HG03432 (cell line): ENCODE data around the gene SSC5D.
"Not testable (repeated sequence)": the region's sequence is repeated elsewhere in the genome, so short reads cannot be mapped to it uniquely, and the experiment has no call there.

Source experiments
- ATAC-seq: cut with Tn5 transposase; IDR thresholded peaks from one replicate; pipeline ENCODE4 v1.9.1; 2021; ENCODE audit warnings: mild to moderate bottlenecking, moderate library complexity; ENCODE audit not compliant: unreplicated experiment

The SSC5D gene

DNA sequence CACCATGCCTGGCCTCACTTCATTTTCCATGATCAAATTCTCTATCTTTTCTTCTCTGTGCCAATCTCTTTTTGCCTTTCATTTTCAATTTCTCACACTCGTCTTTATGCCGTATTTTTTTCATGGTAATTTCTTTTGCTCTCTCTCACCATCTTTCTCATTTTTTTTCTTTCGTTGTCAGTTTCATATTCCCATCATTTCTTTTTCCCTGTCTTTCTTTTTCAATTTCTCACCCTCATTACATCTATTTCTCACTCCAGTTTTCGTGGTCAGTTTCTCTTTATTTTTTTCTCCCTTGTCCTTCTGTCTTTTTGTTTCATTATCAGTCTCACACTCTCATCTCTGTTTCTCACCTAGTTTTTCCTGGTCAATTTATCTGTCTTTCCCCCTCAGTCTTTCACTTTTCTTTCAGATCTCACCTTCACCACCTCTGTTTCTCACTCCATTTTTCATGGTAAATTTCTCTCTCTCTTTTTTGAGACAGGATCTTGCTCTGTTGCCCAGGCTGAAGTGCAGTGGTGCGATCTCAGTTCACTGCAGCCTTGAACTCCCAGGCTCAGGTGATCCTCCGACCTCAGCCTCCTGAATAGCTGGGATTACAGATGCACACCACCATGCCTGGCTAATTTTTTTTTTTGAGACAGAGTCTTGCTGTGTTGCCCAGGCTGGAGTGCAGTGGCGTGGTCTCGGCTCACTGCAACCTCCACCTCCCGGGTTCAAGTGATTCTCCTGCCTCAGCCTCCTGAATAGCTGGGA, 14.1 kb downstream of the SSC5D start:
- no peak for ATAC-seq

DNA sequence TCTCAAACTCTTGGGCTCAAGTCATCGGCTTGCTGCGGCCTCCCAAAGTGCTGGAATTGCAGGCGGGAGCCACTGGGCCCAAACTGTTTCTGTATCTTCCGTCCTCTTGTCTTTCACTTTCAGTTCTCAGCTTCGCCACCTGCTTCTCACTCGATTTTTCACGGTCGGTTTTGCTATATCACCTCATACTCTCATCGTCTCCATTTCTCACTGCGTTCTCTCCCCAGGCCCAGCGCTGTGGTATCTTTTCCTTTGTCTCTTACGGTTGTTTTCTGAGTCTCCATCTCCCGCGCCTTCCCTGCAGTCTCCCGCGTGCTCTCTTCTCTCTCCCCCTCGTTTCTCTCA, 14.9 kb downstream of the SSC5D start:
- no peak for ATAC-seq

DNA sequence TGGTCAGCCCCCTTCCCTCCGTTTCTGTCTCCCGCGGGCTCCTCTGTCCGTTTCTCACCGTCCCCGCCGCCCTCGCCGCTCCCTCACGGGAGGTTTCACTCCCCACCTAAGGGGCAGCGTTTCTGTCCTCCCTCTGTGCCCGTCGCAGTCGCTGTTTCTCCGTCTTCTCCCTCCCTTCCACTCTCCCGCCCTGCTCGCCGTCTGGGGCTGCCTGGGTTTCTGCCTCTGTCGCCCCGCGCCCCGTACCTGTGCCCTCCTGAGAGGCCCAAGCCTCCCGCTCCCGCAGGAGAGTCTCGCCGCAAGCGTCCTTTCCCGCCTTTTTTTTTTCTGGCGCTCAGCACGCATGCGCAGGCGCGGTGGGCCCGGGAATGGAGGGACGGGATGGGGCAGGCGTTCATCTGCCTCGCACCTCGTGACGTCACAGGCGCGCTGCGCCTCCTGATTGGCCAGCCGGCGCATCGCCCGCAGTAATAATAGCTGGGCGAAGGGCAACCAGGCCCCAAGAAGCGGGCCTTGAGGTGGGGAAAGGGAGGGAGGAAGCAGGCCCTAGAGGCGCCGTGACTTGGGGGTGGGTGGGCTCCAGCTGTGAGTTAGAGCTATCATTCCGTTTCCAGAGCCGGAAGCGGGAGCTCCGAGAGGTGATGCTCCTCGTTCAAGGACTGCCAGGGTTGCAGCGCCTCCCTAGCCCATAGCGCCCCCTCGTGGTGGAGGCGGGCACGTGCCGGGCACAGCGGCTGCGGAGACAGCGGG, 15.4 kb downstream of the SSC5D start:
- peak; percentile 94 for ATAC-seq

DNA sequence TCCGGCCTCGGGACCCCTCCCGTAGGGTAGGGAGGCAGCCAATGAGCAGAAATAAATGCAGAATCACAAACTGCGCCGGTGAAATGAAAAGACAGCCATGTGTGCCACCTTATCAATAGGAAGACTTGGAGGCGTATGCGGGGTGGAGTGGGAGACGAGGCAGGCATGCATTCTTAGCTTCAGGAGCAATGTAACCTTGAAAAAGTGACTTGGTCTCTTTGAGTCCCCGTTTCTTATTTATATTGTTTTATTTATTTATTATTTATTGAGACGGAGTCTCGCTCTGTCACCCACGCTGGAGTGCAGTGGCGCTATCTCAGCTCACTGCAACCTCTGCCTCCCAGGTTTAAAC, 16.0 kb downstream of the SSC5D start:
- ATAC-seq, result peak; percentile 13

DNA sequence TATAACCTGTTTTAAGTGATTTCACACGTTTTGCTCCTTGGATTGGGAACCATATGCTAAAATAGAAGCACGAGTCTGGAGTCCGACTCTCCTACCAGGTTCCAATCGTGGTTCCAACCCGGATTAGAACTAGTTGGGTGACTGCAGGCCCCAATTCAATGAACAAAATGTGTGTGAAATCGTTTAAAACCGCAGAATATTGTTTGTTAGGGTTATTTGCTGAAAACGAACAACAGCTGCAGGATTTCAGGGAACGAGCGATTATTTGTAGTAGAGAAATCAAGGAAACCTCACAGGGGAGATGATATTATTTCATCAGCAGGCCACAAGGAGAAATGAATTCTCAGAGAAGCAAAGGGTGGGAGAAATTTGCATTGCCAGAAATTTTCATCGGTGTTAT, 16.7 kb downstream of the SSC5D start:
- no peak for ATAC-seq

DNA sequence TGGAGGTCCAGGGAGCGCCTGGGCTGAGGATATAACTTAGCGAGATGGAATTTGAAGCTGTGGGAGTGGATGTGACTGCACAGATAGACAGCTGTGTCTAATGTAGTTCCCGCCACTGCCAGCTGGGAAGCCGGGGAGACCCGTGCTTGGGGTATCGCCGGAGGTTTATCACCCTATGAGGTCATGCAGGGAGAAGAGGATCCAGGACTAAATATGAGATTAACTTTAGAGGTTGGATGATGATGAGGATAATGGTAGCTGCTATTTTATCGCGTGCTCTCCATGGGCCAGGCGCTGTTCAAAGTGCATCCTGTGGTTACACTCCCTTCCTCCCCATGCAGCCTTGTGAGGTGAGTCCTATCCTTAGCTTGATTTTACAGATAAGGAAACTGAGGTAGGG, 19.9 kb downstream of the SSC5D start:
- ATAC-seq, result no peak

DNA sequence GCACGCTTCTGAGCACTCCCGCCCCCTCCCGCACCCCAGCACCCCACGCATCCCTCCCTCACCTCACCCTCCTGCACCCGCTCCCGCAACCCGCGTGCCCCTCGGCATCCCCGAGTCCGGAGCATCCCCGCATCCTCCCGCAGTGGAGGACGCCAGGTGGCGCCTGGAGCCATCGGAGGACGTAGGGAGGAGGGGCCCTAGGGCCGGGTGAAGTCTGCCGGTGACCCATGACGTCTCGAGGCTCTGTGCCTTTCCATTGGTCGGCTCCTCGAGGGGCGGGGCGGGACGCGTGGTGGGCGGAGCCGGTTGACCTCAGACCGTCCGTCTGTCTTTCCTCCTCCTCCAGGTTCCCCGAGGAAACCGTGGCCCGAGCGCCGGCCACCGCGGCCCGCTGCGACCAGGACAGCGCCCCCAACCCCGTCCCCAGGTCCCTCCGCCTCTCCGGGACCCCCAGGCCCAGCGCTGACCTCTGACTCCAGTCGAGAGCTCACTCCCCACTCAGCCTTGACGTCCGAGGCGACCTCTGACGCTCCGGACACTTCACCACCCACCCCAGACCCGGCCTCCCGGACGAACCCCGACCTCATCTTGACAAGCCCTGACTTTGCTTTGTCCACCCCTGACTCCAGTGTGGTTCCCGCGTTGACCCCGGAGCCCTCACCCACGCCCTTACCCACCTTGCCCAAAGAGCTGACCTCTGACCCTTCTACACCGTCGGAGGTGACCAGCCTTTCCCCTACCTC, 28.8 kb downstream of the SSC5D start:
- peak; percentile 96 for ATAC-seq

DNA sequence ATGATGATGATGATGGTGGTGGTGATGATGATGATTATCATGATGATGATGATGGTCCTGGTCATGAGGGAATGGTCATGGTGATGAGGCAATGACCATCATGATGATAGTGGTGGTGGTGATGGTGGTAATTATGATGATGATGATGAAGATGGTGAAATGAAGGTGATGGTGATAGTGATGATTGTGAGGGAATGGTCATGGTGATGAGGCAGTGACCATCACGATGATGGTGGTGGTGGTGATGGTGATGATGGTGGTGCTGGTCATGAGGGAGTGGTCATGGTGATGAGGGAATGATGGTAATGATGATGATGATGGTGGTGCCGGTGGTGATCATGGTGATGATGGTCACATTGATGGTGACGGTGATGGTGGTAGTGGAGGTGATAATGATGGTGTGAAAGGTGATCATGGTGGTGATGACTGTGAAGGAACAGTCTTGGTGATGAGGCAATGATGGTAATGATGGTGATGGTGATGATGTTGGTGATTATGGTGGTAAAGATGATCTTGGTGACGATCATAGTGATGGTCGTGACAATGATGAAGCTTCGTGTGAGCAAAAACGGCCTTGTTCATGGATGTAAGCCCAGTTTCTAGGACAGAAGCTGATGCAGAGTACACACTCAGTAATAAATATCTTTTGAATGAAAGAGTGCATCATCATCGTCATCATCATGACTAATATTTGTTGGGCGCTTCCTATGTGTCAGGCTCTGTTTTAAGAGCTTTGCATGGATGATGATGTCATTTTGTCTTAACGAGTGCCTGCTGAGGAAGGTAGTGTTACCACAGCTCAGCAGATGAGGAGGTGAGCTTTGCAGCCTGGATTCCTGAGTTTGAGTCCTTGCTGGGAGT, 31.4 kb downstream of the SSC5D start:
- no peak for ATAC-seq

DNA sequence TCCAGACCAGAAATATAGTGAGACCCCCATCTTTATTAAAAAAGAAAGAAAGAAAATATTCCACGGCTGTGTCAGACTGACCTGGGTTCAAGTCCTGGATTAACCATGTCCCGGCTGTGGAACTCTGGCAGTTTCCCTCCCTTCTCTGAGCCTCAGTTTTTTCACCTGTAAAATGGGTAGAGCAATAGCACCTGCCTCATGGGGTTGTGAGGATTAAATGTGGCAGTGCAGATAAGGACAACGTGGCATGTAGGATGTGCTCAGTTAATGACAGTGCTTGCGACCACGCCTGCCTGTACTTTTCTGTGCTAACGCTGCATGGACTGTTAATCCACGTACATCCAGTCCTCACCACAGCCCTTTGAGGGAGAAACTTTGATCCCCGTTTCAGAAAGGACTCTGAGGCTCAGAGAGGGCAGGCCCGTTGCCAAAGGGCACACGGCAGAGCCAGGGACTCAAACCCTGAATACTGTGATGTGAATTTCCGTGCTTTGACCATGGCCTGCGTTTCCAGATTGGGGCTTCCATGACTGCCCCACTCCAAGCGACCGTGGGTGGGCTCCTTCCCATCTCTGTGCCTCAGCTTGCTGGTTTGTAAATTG, 32.6 kb downstream of the SSC5D start:
- no peak for ATAC-seq

DNA sequence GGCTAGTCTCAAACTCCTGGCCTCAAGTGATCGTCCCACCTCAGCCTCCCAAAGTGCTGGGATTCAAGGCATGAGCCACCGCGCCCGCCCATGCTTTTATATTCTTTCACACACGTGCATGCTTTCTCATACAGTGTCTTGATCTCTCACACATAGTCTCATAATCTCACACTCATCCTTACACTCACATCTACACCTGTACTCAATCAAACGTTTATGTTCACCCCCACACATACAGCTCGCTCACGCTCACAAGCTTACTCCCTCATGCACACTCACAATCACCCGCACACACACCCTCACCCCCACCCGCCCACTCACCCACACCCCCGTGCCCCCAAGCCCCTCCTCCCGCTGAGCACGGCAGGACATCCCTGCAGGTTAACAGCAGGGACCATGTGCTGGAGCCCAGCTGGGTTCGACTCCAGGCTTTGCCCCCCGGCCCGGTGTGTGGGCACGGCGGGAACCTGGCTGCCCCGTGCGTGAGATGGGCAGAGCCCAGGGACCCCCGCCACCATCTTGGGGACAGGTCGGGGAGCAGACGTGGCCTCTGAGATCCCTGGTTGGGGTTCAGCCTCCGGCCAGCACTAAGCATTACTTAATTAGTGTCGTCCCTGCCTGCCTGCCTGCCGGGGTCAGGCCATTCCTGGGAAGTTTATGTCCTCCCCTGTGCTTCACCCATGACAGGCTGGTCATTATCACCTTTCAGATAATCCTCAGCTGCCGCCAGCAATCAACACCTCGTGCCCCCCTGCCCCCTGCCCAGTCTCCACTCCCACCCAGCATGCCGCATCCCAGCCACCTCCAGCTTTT, 37.3 kb downstream of the SSC5D start:
- no peak for ATAC-seq

DNA sequence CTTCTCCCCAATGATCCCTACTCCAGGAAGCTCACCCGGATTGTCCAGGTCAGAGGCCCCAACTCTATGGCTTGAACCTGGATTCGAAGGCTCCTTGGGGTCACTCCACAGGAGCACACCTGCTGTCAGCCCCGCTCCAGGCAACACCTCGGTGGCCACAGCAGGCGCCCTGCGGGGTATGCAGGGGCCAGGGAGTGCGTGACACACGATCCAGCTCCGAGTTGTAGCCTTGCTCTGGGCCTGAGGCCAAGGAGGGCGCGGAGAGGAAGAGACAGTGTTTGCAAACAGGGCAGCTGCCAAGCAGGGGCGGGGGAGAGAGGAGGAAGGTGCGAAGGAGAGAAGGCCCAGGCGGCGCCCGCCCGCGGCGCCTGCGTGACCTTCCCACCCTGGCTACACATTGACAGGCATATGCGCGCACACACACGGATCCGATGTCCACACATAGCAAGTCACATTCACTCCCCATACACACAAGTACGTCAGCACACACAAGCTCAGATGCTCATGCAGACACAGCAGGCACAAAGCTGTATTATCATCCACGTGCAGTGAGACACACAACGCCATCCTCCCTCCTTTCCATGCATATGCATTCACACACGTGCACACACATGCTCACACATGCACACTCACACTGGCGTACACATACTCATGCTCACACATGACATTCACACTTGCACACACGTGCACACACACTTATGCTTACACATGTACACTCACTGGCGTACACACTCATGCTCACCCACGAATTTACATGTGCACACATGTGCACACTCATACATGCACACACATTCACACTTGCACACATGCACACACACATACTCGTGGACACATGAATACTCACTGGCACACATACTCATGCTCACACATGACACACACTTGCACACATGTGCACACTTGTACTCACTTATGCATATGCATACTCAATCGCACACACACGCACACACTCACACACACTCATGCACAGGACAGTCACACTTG, 38.3 kb downstream of the SSC5D start:
- no peak for ATAC-seq

DNA sequence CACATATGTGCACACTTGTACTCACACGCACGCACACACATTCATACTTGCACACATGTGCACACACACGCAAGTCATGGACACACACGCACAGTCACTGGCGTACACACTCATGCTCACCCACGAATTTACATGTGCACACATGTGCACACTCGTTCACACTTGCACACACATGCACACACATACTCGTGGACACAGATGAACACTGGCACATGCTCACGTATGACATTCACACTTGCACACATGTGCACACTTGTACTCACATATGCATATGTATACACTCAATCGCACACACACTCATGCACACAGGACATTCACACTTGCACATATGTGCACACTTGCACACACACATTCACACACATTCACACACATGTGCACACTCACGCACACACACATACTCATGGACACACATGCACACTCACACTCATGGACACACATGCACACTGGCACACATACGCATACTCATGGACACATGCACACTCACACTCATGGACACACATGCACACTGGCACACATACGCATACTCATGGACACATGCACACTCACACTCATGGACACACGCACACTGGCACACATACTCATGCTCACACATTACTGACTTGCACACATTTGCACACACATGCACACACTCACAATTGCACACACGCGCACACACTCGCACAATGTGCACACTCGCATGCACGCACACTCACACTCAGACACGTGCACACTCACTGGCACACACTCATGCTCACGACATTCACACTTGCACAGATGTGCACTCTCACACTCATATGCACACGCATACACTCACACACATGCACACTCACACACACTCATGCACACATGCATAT, 39.2 kb downstream of the SSC5D start:
- ATAC-seq, result no peak

DNA sequence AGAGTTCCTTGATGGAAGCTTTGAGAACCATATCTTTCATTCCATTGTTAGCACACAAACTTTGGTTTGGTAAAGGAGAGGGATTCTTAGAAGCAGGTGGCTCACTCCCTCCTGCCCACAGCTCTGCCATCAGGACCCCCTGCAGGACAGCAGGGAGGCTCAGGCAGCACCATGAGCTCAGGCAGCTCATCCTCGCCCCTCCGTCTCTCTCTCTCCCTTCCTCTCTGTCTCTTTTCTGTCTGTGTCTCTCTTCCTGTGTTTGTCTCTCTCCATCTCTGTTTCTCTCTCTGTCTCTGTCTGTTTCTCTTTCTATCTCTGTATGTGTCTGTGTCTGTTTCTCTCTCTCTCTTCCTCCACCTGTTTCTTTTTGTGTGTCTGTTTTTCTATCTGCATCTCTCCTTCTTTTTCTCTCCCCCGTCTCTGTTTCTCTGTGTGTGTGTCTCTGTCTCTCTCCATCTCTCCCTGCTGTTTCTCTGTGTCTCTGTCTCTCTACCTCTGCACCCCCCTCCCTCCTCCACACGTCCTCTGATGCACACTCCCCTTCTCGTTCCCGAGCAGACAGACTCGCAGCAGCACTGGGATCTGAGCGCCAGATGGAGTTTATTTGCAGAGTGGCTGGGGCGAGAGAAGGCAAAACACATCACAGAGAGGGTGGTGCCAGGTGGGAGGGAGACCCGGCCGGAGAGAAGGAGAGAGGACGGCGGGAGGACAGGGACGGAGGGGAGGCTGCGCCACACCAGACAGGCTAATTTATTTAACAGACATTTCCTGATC, 40.0 kb downstream of the SSC5D start:
- ATAC-seq, result no peak

DNA sequence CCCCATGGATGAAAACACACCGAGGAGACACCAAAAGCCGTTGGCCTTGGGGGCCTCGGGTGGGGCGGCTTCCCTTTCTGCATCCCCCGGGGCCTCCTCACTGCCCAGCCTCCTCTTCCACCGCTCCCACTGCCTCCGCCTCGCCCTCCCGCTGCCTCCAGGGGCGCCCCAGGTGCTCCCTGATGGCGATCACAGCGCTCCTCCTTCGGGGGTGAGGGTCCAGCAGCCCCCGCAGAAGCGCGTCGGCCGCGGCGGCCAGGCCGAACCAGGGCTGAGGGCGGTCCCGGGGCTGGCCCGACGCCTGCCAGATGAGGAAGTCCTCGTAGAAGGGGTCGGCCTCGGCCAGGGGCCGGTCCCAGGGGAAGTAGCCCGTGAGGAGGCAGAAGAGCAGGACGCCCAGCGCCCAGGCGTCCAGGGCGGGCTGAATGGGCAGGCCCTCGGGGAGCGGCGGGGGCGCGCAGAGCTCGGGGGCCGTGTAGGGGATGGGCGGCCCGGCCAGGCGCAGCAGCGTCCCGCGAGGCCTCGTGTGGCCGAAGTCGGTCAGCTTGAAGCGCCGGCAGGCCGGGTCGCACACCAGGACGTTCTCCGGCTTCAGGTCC, 41.5 kb downstream of the SSC5D start:
- ATAC-seq, result no peak

DNA sequence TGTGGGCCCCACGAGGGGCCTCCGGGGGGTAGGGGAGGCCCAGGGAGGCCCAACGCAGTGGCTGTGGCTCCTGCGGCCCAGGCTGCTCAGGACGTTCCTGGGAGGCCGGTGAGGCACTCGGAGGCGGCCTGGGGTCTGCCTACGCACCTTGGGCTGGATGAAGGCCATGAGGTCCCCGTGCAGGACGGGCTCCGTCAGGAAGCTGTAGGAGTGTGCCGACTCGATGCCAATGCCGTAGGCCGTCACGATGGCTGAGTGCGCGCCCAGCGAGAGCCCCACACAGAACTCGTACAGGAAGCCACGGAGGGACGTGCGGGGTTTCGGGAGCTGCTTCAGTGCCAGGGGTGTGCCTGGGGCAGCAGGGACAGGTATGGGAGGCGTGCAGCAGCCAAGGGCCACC, 42.8 kb downstream of the SSC5D start:
- no peak for ATAC-seq

DNA sequence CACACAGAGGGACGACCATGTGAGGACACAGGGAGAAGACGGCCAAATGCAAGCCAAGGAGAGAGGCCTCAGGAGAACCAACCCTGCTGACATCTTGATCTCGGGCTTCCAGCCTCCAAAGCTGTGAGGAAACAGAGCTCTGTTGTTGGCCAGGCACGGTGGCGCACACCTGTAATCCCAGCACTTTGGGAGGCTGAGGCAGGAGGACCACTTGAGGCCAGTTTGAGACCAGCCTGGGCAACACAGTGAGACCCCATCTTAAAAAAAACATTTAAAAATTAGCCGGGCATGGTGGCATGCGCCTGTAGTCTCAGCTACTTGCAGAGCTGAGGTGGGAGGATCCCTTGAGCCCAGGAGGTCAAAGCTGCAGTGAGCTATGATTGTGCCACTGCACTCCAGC, 46.0 kb downstream of the SSC5D start:
- not testable (repeated sequence) for ATAC-seq
